Smooth muscle cell (in vitro differentiated cells): ENCODE measurements around the gene SRC. TPM values are rescaled to one million over a fixed set of nuclear protein-coding genes. Genes with fewer than 3 reads are reported as not detected.

Source experiments
- DNase-seq: peaks from one replicate; lab custom pipeline; 2025; ENCODE audit not compliant: unreplicated experiment; lab: John Stamatoyannopoulos, UW
- H2AFZ ChIP-seq: fragments of 200-600 bp; sonication (generic); 2 replicates; pipeline ENCODE4 v1.6.0; 2016; ENCODE audit warnings: antibody characterized with exemption, low read depth, mild to moderate bottlenecking
- H3F3A ChIP-seq: fragments of 200-600 bp; sonication (generic); 2 replicates; pipeline ENCODE4 v1.6.0; 2017; ENCODE audit warnings: antibody characterized with exemption, low read depth
- H3K27ac ChIP-seq: fragments of 200-600 bp; sonication (generic); 2 replicates; pipeline ENCODE4 v1.5.1; 2016; ENCODE audit warnings: low read depth, mild to moderate bottlenecking
- H3K27me3 ChIP-seq: fragments of 200-600 bp; sonication (generic); 2 replicates; pipeline ENCODE4 v1.6.1; 2016; ENCODE audit warnings: low read depth, mild to moderate bottlenecking
- H3K36me3 ChIP-seq: fragments of 200-600 bp; sonication (generic); 2 replicates; pipeline ENCODE4 v1.5.1; 2016; ENCODE audit warnings: low read depth
- H3K4me1 ChIP-seq: fragments of 200-600 bp; sonication (generic); 2 replicates; pipeline ENCODE4 v1.5.1; 2016; ENCODE audit warnings: low read depth
- H3K4me2 ChIP-seq: fragments of 200-600 bp; sonication (generic); 2 replicates; pipeline ENCODE4 v1.6.0; 2016; ENCODE audit warnings: mild to moderate bottlenecking
- H3K4me3 ChIP-seq: fragments of 200-600 bp; sonication (generic); 2 replicates; pipeline ENCODE4 v1.5.1; 2016; ENCODE audit warnings: mild to moderate bottlenecking
- H3K79me2 ChIP-seq: fragments of 200-600 bp; sonication (generic); 2 replicates; pipeline ENCODE4 v1.6.0; 2016; ENCODE audit warnings: low read depth, mild to moderate bottlenecking
- H3K9ac ChIP-seq: fragments of 200-600 bp; sonication (generic); 2 replicates; pipeline ENCODE4 v1.6.0; 2016; ENCODE audit warnings: low read depth
- H3K9me3 ChIP-seq: fragments of 200-600 bp; sonication (generic); replicated peaks from 2 replicates; pipeline ENCODE4 v1.5.1; 2016; ENCODE audit warnings: low read depth
- H4K20me1 ChIP-seq: fragments of 200-600 bp; sonication (generic); 2 replicates; pipeline ENCODE4 v1.6.0; 2016; ENCODE audit warnings: low read depth
- WGBS: methylation state at CpG from one replicate; pipeline ENCODE4 v1.1.7; 2016; ENCODE audit warnings: low lambda C conversion rate; 5-methylcytosine and 5-hydroxymethylcytosine counted together
- polyA plus RNA-seq: library from polyadenylated mRNA; unstranded; fragments of >200 nt; fragmentation: Nextera tagmentation; extraction: Ambion mirVana; gene quantifications from 2 replicates; pipeline ENCODE4 v1.2.1, GENCODE V29; 2016
- total RNA-seq: library from RNA; depleted of rRNA; stranded (reverse); fragments of >200 nt; gene quantifications from 2 replicates; pipeline ENCODE4 v1.2.3, GENCODE V29; 2014
- TF ChIP-seq, protein P1 (sequence below): fragments of 200-600 bp; sonication (generic); IDR thresholded peaks from 2 replicates; pipeline ENCODE4 v1.5.1; 2017; ENCODE audit warnings: borderline replicate concordance, mild to moderate bottlenecking, antibody characterized with exemption; ENCODE audit not compliant: insufficient read depth, poor library complexity, severe bottlenecking

The SRC gene
- total and polyA plus RNA-seq, 2 experiments from 2014 or later: 26.0 to 36.5 TPM

DNA sequence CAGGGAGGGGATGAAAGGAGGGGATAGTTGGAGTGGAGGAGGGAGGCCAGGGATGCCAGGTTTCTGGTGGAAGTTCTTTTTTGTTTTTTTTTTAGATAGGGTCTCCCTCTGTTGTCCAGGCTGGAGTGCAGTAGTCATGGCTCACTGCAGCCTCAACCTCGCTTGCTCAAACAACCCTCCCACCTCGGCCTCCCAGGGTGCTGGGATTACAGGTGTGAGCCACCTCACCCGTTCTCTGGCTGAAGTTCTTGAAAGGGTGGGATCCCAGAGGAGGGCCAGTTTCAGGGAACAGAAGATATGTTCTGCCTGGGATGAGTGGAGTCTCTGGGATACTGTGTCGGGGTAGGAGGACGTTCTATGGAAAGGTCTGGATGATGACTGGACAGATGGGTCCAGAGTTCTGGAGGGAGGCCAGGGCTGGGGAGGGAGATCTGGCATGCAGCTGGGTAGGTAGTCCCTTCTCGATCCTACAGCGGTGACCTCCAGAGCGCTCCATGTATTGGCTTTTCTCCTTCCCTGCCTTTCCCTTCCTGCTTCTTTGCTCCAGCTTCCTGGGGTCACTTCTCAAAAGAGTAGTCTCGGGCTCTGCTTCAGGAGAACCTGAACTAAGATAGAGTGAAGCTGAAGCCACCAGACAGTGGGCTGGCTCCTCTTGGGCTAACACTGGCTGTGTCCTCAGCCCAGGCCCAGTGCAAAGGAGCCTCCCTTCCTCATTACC lies 12.7 kb upstream of the SRC start:
- no peak overlapping the region for H3K27ac ChIP-seq
- DNase-seq: no peak
- H3K27me3 ChIP-seq: no peaks in the 10 kb centered on the region
- 92% methylated on average over 9 of the region's 9 CpGs for WGBS
- no peak overlapping the region for H3K4me2 ChIP-seq
- no peaks in the 10 kb centered on the region for H4K20me1 ChIP-seq
- no peaks in the 10 kb centered on the region for H3K36me3 ChIP-seq
- H3K4me3 ChIP-seq: no peak overlapping the region
- H3K9me3 ChIP-seq: no peaks in the 10 kb centered on the region
- peaks cover 8% of the 10 kb centered on the region for H3K4me1 ChIP-seq
- TF ChIP-seq, protein P1, sequence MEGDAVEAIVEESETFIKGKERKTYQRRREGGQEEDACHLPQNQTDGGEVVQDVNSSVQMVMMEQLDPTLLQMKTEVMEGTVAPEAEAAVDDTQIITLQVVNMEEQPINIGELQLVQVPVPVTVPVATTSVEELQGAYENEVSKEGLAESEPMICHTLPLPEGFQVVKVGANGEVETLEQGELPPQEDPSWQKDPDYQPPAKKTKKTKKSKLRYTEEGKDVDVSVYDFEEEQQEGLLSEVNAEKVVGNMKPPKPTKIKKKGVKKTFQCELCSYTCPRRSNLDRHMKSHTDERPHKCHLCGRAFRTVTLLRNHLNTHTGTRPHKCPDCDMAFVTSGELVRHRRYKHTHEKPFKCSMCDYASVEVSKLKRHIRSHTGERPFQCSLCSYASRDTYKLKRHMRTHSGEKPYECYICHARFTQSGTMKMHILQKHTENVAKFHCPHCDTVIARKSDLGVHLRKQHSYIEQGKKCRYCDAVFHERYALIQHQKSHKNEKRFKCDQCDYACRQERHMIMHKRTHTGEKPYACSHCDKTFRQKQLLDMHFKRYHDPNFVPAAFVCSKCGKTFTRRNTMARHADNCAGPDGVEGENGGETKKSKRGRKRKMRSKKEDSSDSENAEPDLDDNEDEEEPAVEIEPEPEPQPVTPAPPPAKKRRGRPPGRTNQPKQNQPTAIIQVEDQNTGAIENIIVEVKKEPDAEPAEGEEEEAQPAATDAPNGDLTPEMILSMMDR: no peak
- no peak overlapping the region for H3K9ac ChIP-seq
- no peak overlapping the region for H2AFZ ChIP-seq
- no peaks in the 10 kb centered on the region for H3K79me2 ChIP-seq
- peaks cover 5% of the 10 kb centered on the region for H3F3A ChIP-seq

DNA sequence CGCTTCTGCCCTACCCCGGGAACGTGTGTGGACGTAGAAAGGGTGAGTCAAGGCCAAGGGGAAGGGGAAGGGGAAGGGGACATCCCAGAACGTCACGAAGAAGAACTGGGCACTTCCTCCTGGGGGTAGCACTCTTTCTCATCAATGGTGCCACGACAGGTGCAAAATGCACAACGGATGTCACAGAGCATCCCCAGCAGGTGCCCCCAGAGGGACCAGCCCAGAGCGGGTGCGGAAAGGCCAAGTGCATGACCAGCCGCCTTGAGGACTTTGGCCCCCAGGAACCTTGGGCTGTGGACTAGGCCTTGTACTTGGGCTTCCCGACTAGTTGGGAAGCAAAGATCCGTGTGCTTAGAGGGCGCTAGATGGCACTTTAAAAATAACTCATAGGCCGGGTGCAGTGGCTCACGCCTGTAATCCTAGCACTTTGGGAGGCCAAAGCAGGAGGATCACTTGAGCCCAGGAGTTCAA lies 12.1 kb upstream of the SRC start:
- peaks cover 8% of the 10 kb centered on the region for H3K4me1 ChIP-seq
- no peaks in the 10 kb centered on the region for H3K36me3 ChIP-seq
- H3K4me2 ChIP-seq: no peak overlapping the region
- no peaks in the 10 kb centered on the region for H3K27me3 ChIP-seq
- no peak overlapping the region for H3K9ac ChIP-seq
- H3F3A ChIP-seq: peaks cover 5% of the 10 kb centered on the region
- no peaks in the 10 kb centered on the region for H3K9me3 ChIP-seq
- no peak overlapping the region for H3K27ac ChIP-seq
- H4K20me1 ChIP-seq: no peaks in the 10 kb centered on the region
- H3K79me2 ChIP-seq: no peaks in the 10 kb centered on the region
- DNase-seq: no peak
- 96% methylated on average over 16 of the region's 16 CpGs for WGBS
- no peak overlapping the region for H3K4me3 ChIP-seq
- TF ChIP-seq, protein P1: no peak
- H2AFZ ChIP-seq: no peak overlapping the region

DNA sequence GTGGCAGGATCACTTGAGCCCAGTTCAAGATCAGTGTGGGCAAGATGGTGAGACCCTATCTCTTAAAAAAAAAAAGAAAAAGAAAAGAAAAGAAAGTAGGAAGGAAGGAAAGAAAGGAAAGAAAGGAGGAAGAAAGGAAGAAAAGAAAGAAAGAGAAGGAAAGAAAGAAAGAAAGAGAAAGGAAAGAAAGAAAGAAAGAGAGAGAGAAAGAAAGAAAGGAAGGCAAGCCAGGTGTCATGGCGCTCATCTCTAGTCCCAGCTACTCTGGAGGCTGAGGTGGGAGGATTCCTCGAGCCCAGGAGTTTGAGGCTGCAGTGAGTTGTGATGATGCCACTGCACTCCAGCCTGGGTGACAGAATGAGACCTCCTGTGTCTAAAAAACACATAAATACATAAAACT lies 11.5 kb upstream of the SRC start:
- peaks cover 5% of the 10 kb centered on the region for H3F3A ChIP-seq
- DNase-seq: no peak

More for the DNA sequence above, 11.5 kb upstream of the SRC start:
- 93% methylated on average over 2 of the region's 2 CpGs for WGBS
- no peaks in the 10 kb centered on the region for H3K79me2 ChIP-seq
- H3K4me3 ChIP-seq: no peak overlapping the region
- no peak overlapping the region for H3K4me2 ChIP-seq
- TF ChIP-seq, protein P1: no peak
- H3K36me3 ChIP-seq: no peaks in the 10 kb centered on the region
- H3K4me1 ChIP-seq: peaks cover 8% of the 10 kb centered on the region
- no peak overlapping the region for H2AFZ ChIP-seq
- H3K27ac ChIP-seq: no peak overlapping the region
- H3K27me3 ChIP-seq: no peaks in the 10 kb centered on the region
- no peaks in the 10 kb centered on the region for H4K20me1 ChIP-seq
- no peaks in the 10 kb centered on the region for H3K9me3 ChIP-seq
- no peak overlapping the region for H3K9ac ChIP-seq
